Nucleus accumbens (tissue), 56 donors: ENCODE results near the gene NMT1.

Source experiments
- DNase-seq, 56 donors: peaks; one replicate each; lab custom pipeline; 2025; lab: John Stamatoyannopoulos, UW

The NMT1 gene

GRCh38 chr17:45131616-45132319 is 70.7 kb downstream of the NMT1 start:
- peak in 11 of 56 donors; percentile 9 to 73 (median 28) for DNase-seq

GRCh38 chr17:45132320-45132571 is 71.1 kb downstream of the NMT1 start, which contains the start of gene PLCD3:
Gene PLCD3 (minus strand): TSS chr17:45132515. CDS start chr17:45132410, 105 bp downstream.
- no peak for DNase-seq

GRCh38 chr17:45132572-45133463 is 71.7 kb downstream of the NMT1 start:
- DNase-seq, result peak in 52 of 56 donors; percentile 35 to 86 (median 66)

GRCh38 chr17:45135192-45135977 is 74.3 kb downstream of the NMT1 start, which contains the start of gene ACBD4:
Gene ACBD4 (plus strand): TSS chr17:45135687. CDS start chr17:45136145, 458 bp downstream.
- peak; percentile 71 to 98 (median 89) for DNase-seq

- DNase-seq, result peak in 3 of 56 donors; percentile 32 to 48 (median 41)
Measured at GRCh38 chr17:45135978-45136791, 75.1 kb downstream of the NMT1 start.

- no peak for DNase-seq
Measured at GRCh38 chr17:45136846-45137560, 75.9 kb downstream of the NMT1 start.

GRCh38 chr17:45137561-45138305 is 76.6 kb downstream of the NMT1 start:
- no peak for DNase-seq

- peak in 1 of 56 donors; percentile 18 for DNase-seq
Measured at GRCh38 chr17:45138911-45139532, 77.9 kb downstream of the NMT1 start.

GRCh38 chr17:45139533-45139920 is 78.4 kb downstream of the NMT1 start:
- DNase-seq, result no peak

GRCh38 chr17:45143094-45143670 is 82.1 kb downstream of the NMT1 start:
- no peak for DNase-seq

GRCh38 chr17:45143767-45144198 is 82.7 kb downstream of the NMT1 start:
- DNase-seq, result peak in 44 of 56 donors; percentile 13 to 77 (median 48)

GRCh38 chr17:45144199-45145034 is 83.3 kb downstream of the NMT1 start:
- peak in 31 of 56 donors; percentile 10 to 77 (median 53) for DNase-seq

GRCh38 chr17:45145035-45145389 is 83.9 kb downstream of the NMT1 start:
- DNase-seq, result peak in 1 of 56 donors; percentile 28

GRCh38 chr17:45146166-45146565 is 85.0 kb downstream of the NMT1 start:
- no peak for DNase-seq

- no peak for DNase-seq
Measured at GRCh38 chr17:45146592-45146889, 85.4 kb downstream of the NMT1 start.

- peak in 23 of 56 donors; percentile 31 to 87 (median 58) for DNase-seq
Measured at GRCh38 chr17:45146890-45147580, 85.9 kb downstream of the NMT1 start.
